ENCODE data around the gene CIITA. TPM values are rescaled to one million over a fixed set of nuclear protein-coding genes. Genes with fewer than 3 reads are reported as not detected.

Gene CIITA
- polyA plus RNA-seq, 1 donor (not counting 4 experiments of a cell fraction or from before 2014, with no cell fraction given) = 0.05 TPM

DNA sequence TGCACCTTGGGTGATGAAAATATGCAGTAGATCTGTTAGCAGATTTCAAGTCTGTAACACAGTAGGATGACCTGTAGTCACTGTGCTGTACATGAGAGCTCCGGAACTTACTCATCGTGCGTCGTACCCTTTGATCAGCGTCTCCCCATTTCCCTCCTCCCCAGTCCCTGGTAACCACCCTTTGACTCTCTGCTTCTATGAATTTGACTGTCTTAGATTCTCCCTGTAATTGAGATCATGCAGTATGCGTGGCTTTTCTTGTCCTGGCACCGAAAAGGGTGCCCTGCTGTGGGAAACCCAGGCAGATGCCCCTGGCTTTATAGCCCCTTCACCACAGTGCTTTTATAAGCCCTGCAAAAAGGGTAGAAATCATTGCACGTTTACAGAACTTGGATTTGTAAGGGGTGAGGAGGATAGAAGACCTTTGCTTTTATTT lies 87.9 kb downstream of the CIITA start:
- DNase-seq (ENCODE audit: low read depth, low spot score) (no peak), FAIRE-seq (no peak)
- peaks cover 17% of the 10 kb centered on the region in 2 experiments for H3K36me3 ChIP-seq (ENCODE audit: control insufficient read depth in 2 of 2, extremely low read depth in 1 of 2, insufficient read depth in 2 of 2, low read length in 2 of 2)
- no peaks in the 10 kb centered on the region for H3K9me1 ChIP-seq (ENCODE audit: control insufficient read depth, extremely low read depth, insufficient read depth, low read length)
- H3K9me3 ChIP-seq (ENCODE audit: control insufficient read depth, low read depth, low read length) = no peaks in the 10 kb centered on the region
- H3K9ac ChIP-seq (ENCODE audit: control insufficient read depth, extremely low read depth, insufficient read depth, low read length) = no peak overlapping the region
- H3K4me1 ChIP-seq (ENCODE audit: control insufficient read depth, extremely low read depth, insufficient read depth, low read length) = peaks cover 14% of the 10 kb centered on the region
- dilution Hi-C loops (cut with MboI; ENCODE audit: extremely low pct_ligation_motif_present, low sequenced_read_pairs) = no loop called here
- H3K4me3 ChIP-seq (ENCODE audit: control insufficient read depth in 2 of 3, extremely low read depth in 1 of 3, insufficient read depth in 2 of 3, low read depth in 1 of 3, low read length in 3 of 3) = no peak overlapping the region
- no peaks in the 10 kb centered on the region for H3K79me2 ChIP-seq (ENCODE audit: control insufficient read depth, insufficient read depth, low read length)
- H2AFZ ChIP-seq (ENCODE audit: control insufficient read depth, low read length) = no peak overlapping the region
- no peak overlapping the region for H3K27ac ChIP-seq (ENCODE audit: control insufficient read depth, insufficient read depth, low read length)
- no peaks in the 10 kb centered on the region for H3K27me3 ChIP-seq (ENCODE audit: control insufficient read depth, extremely low read depth, insufficient read depth, low read length)
- H3K4me2 ChIP-seq (ENCODE audit: control insufficient read depth, extremely low read depth, insufficient read depth, low read depth, low read length) = no peak overlapping the region
- H4K20me1 ChIP-seq (ENCODE audit: control insufficient read depth, extremely low read depth, insufficient read depth, low read length) = no peaks in the 10 kb centered on the region
- TF ChIP-seq, protein P1, sequence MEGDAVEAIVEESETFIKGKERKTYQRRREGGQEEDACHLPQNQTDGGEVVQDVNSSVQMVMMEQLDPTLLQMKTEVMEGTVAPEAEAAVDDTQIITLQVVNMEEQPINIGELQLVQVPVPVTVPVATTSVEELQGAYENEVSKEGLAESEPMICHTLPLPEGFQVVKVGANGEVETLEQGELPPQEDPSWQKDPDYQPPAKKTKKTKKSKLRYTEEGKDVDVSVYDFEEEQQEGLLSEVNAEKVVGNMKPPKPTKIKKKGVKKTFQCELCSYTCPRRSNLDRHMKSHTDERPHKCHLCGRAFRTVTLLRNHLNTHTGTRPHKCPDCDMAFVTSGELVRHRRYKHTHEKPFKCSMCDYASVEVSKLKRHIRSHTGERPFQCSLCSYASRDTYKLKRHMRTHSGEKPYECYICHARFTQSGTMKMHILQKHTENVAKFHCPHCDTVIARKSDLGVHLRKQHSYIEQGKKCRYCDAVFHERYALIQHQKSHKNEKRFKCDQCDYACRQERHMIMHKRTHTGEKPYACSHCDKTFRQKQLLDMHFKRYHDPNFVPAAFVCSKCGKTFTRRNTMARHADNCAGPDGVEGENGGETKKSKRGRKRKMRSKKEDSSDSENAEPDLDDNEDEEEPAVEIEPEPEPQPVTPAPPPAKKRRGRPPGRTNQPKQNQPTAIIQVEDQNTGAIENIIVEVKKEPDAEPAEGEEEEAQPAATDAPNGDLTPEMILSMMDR (optimal IDR thresholded peaks at IDR 0.05 in 1 of 3, IDR thresholded peaks at IDR 0.05 in 1 of 3, conservative IDR thresholded peaks at IDR 0.05 in 1 of 3; ENCODE audit: extremely low read depth in 1 of 3, insufficient read depth in 2 of 3, low read length in 3 of 3) = no peak
- no peak for TF ChIP-seq EZH2 (IDR thresholded peaks at IDR 0.05; ENCODE audit: low read length)

DNA sequence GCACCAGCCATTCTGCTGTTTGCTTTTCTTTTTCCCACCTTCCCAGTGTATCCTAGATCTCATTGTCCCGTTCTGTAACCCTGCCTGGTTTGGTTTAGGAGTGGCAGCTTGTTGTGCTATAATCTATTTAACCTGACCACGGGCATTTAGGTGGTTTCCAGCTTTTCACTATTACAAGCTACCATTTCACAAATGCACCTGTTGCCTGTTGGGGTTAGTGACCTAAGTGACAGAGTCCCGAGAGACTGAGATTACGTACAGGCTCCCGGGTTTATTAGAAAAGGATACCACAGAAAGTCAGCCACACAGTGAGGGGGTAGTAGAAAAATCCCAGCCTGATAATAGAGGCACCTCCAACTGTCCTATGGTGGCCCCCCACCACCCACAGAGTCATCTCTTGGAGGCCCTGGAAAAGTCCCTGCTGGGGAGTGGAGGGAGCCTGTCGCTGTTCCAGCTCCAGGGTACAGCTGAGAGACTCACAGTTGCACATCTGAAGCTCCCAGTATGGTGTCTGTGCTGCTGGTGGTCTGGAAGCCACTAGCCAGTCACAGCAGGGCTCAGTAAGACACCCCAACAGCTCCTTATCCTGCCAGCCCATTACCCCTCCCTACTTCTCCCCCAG lies 88.5 kb downstream of the CIITA start:
- no peak for TF ChIP-seq EZH2 (IDR thresholded peaks at IDR 0.05; ENCODE audit: low read length)
- TF ChIP-seq, protein P1 (optimal IDR thresholded peaks at IDR 0.05 in 1 of 3, IDR thresholded peaks at IDR 0.05 in 1 of 3, conservative IDR thresholded peaks at IDR 0.05 in 1 of 3; ENCODE audit: extremely low read depth in 1 of 3, insufficient read depth in 2 of 3, low read length in 3 of 3) = no peak
- DNase-seq (ENCODE audit: low read depth, low spot score) = no peak
- Histone ChIP-seq H2AFZ (ENCODE audit: control insufficient read depth, low read length) (no peak overlapping the region), H3K9me1 (ENCODE audit: control insufficient read depth, extremely low read depth, insufficient read depth, low read length) (no peaks in the 10 kb centered on the region), H3K79me2 (ENCODE audit: control insufficient read depth, insufficient read depth, low read length) (no peaks in the 10 kb centered on the region), H3K27ac (ENCODE audit: control insufficient read depth, insufficient read depth, low read length) (no peak overlapping the region), H3K4me1 (ENCODE audit: control insufficient read depth, extremely low read depth, insufficient read depth, low read length) (peaks cover 14% of the 10 kb centered on the region), H3K4me3 (ENCODE audit: control insufficient read depth in 2 of 3, extremely low read depth in 1 of 3, insufficient read depth in 2 of 3, low read depth in 1 of 3, low read length in 3 of 3) (no peak overlapping the region), H3K4me2 (ENCODE audit: control insufficient read depth, extremely low read depth, insufficient read depth, low read depth, low read length) (no peak overlapping the region), H4K20me1 (ENCODE audit: control insufficient read depth, extremely low read depth, insufficient read depth, low read length) (no peaks in the 10 kb centered on the region), H3K9ac (ENCODE audit: control insufficient read depth, extremely low read depth, insufficient read depth, low read length) (no peak overlapping the region), H3K27me3 (ENCODE audit: control insufficient read depth, extremely low read depth, insufficient read depth, low read length) (no peaks in the 10 kb centered on the region), H3K36me3 (ENCODE audit: control insufficient read depth in 2 of 2, extremely low read depth in 1 of 2, insufficient read depth in 2 of 2, low read length in 2 of 2) (peaks cover 17% of the 10 kb centered on the region in 2 experiments), H3K9me3 (ENCODE audit: control insufficient read depth, low read depth, low read length) (no peaks in the 10 kb centered on the region)
- dilution Hi-C loops (cut with MboI; ENCODE audit: extremely low pct_ligation_motif_present, low sequenced_read_pairs) = no loop called here
- FAIRE-seq = no peak

Measured in keratinocyte (primary cell).